Activated CD4-positive, alpha-beta memory T cell treated with anti-CD3 and anti-CD28 coated beads for 36 hours (primary cell): ENCODE data around the gene ARL2BP. TPM values are rescaled to one million over a fixed set of nuclear protein-coding genes. Genes with fewer than 3 reads are reported as not detected.

Experiments
- CTCF ChIA-PET: fragments of 350-600 bp; sonication (Branson Sonifier 250); formaldehyde crosslinking; loops from one replicate; lab custom pipeline; 2021; ENCODE audit warnings: antibody characterized with exemption, inconsistent platforms; lab: Charles Lee
- POLR2A ChIA-PET: fragments of 350-600 bp; sonication (Branson Sonifier 250); formaldehyde crosslinking; loops from one replicate; lab custom pipeline; 2021; ENCODE audit warnings: antibody characterized with exemption; lab: Charles Lee
- DNase-seq: peaks from one replicate; pipeline ENCODE4 v3.0.0-alpha.2; 2020
- H3K27ac Mint-ChIP-seq: one replicate; pipeline ENCODE4 v1.8.0; 2021; ENCODE audit warnings: mixed read lengths
- H3K27me3 Mint-ChIP-seq: one replicate; pipeline ENCODE4 v1.8.0; 2021; ENCODE audit warnings: mixed read lengths
- H3K36me3 Mint-ChIP-seq: one replicate; pipeline ENCODE4 v1.8.0; 2021; ENCODE audit warnings: mixed read lengths
- H3K4me1 Mint-ChIP-seq: one replicate; pipeline ENCODE4 v1.8.0; 2021; ENCODE audit warnings: low read depth, mixed read lengths
- H3K4me3 Mint-ChIP-seq: one replicate; pipeline ENCODE4 v1.8.0; 2021; ENCODE audit warnings: mild to moderate bottlenecking, mixed read lengths
- H3K9me3 Mint-ChIP-seq: one replicate; pipeline ENCODE4 v1.8.0; 2021; ENCODE audit warnings: mixed read lengths
- intact Hi-C: fragments of 100-400 bp; cut with micrococcal nuclease; formaldehyde crosslinking; loops from one replicate; pipeline ENCODE4 v1.15.1; 2023
- total RNA-seq, 2 experiments: library from RNA; stranded (reverse); gene quantifications; one replicate each; pipeline ENCODE4 v1.2.3, GENCODE V29; 2021

ARL2BP gene
- total RNA-seq, 2 experiments from 2014 or later: 16.4 to 16.9 TPM

DNA sequence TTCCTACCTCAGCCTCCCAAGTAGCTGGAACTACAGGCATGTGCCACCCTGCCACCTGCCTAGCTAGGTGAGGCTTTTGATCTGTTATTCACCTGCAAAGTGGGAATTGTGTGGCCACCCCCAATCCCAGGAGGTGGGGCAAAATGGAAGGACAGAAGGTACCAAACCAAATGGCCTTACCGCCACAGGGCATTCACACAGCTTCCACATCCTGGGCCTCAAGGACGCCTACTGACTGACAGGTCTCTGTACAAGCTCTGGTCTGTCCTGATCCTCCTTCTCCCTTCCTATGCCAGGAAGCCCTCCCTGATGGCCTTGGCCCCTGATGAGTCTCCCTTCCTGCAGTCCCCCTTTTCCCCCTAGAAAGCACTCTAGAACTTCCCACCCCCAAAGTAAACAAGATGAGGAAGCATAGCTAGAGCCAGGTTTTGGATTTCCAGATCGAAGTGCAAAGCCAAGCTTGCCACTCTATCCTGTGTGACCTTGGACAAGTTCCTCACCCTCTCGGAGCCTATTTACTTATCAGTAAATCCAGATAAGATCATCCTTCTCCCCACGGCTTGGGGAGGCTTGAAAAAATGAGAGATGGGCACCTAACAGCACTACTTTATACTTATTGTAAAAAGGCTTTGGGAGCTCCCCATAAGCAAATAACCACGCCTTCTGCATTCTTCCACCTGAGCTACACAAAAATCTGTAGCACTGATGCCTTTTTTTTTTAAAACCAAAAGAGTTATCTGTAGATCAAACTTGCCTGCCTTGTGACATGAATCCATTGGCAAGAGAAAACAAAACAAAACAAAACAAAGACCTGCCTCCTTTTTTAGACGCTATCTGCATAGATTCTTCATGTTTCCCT, 35.0 kb downstream of the ARL2BP start:
- DNase-seq: no peak
- Mint-ChIP-seq H3K36me3 (no peaks in the 10 kb centered on the region), H3K9me3 (no peaks in the 10 kb centered on the region), H3K4me3 (no peak overlapping the region), H3K27me3 (peaks cover 8% of the 10 kb centered on the region), H3K27ac (no peak overlapping the region), H3K4me1 (peaks cover 29% of the 10 kb centered on the region)
- ChIA-PET CTCF (interaction anchor here (0.9 to 1.1 kb wide), 2 partner anchors 20 to 137 kb away, joined by 3 to 4 read pairs; no protein-coding TSS in a partner anchor), POLR2A (interaction anchor here (0.7 kb wide), 1 partner anchor 50 kb away, joined by 4 read pairs; no protein-coding TSS in a partner anchor)
- intact Hi-C loops: loop anchor here (5.0 kb wide), 1 partner anchor 38 kb away; no protein-coding TSS in a partner anchor

- Mint-ChIP-seq H3K4me1 (peaks cover 27% of the 10 kb centered on the region), H3K27me3 (peaks cover 8% of the 10 kb centered on the region), H3K36me3 (no peaks in the 10 kb centered on the region), H3K4me3 (no peak overlapping the region), H3K9me3 (no peaks in the 10 kb centered on the region), H3K27ac (no peak overlapping the region)
- POLR2A ChIA-PET: no interaction called here
- CTCF ChIA-PET: no interaction called here
- intact Hi-C loops: no loop called here
- DNase-seq: no peak
These were observed 36.7 kb downstream of the ARL2BP start for GRCh38 chr16:57281791-57282190.

GRCh38 chr16:57282510-57283213, 37.6 kb downstream of the ARL2BP start:
- Mint-ChIP-seq H3K4me3 (no peak overlapping the region), H3K9me3 (no peaks in the 10 kb centered on the region), H3K27me3 (peaks cover 8% of the 10 kb centered on the region), H3K27ac (no peak overlapping the region), H3K4me1 (peaks cover 19% of the 10 kb centered on the region), H3K36me3 (no peaks in the 10 kb centered on the region)
- no peak for DNase-seq
- ChIA-PET POLR2A (no interaction called here), CTCF (no interaction called here)
- intact Hi-C loops: no loop called here

GRCh38 chr16:57283214-57283958, 38.3 kb downstream of the ARL2BP start:
- DNase-seq: no peak
- ChIA-PET POLR2A (no interaction called here), CTCF (no interaction called here)
- Mint-ChIP-seq H3K9me3 (no peaks in the 10 kb centered on the region), H3K27ac (no peak overlapping the region), H3K36me3 (no peaks in the 10 kb centered on the region), H3K4me1 (peaks cover 13% of the 10 kb centered on the region), H3K4me3 (peak overlapping the region; percentile 65), H3K27me3 (peaks cover 8% of the 10 kb centered on the region)
- intact Hi-C loops: no loop called here

GRCh38 chr16:57283959-57284208, 38.8 kb downstream of the ARL2BP start:
- peaks cover 8% of the 10 kb centered on the region for H3K27me3 Mint-ChIP-seq
- peaks cover 13% of the 10 kb centered on the region for H3K4me1 Mint-ChIP-seq
- no peak for DNase-seq
- H3K4me3 Mint-ChIP-seq: peak overlapping the region; percentile 65
- H3K9me3 Mint-ChIP-seq: no peaks in the 10 kb centered on the region
- no peaks in the 10 kb centered on the region for H3K36me3 Mint-ChIP-seq
- ChIA-PET CTCF (no interaction called here), POLR2A (no interaction called here)
- no peak overlapping the region for H3K27ac Mint-ChIP-seq
- intact Hi-C loops: no loop called here

DNA sequence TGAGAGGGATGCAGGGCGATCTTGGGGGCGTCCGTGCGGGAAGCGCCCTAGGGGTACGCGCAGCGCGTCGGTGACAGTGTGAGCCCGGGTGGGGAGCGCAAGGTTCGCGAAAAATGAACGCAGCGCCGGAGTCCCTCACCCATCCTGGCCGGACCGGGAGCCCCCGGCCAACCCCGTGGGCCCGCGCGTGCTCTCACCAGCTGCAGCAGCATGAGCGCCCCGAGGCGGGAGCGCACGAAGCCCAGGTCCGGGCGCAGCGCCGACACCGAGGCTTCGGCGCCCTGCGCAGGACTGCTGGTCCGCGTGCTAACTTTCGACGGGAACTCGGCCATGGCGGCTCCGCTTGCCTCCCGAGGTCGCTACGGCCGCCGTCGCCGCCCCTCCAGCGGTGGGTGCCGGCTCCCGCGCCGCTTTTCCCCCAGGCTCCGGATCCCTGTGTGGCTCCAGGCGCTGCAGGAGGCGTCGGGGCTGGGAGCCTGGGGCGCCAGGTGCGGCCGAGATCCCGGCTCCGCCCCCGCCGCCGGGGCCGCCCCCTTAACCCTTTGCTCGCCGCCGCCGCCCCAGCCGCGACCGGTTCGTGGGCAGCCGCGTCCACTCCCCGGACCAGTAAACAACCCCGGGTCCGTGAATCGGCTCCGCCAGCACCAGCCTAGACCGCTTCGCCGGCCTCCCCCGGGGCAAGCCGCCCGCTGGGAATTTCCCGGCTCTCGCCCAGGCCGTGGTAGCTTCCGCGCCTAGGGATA, 39.3 kb downstream of the ARL2BP start, which contains the start of gene PLLP:
Gene PLLP, minus strand, starts transcription at position 464 of the 743 bp plus-strand sequence. Its CDS starts 132 bp downstream, at position 332.
- intact Hi-C loops: no loop called here
- CTCF ChIA-PET: interaction anchor here (0.7 kb wide), 1 partner anchor 40 kb away, joined by 3 read pairs; no protein-coding TSS in a partner anchor
- Mint-ChIP-seq H3K9me3 (no peaks in the 10 kb centered on the region), H3K27ac (no peak within 1 kb of the TSS), H3K36me3 (no peaks in the 10 kb centered on the region), H3K27me3 (peaks cover 8% of the 10 kb centered on the region), H3K4me1 (peaks cover 15% of the 10 kb centered on the region), H3K4me3 (peak within 1 kb of the TSS; percentile 67)
- POLR2A ChIA-PET: no interaction called here
- peak; percentile 40 for DNase-seq

GRCh38 chr16:57284952-57285363, 39.9 kb downstream of the ARL2BP start:
- Mint-ChIP-seq H3K4me3 (peak overlapping the region; percentile 67), H3K36me3 (no peaks in the 10 kb centered on the region), H3K9me3 (no peaks in the 10 kb centered on the region), H3K27ac (no peak overlapping the region), H3K27me3 (peaks cover 8% of the 10 kb centered on the region), H3K4me1 (peaks cover 21% of the 10 kb centered on the region)
- no peak for DNase-seq
- intact Hi-C loops: no loop called here
- ChIA-PET POLR2A (no interaction called here), CTCF (interaction anchor here (0.7 kb wide), 1 partner anchor 41 kb away, joined by 3 read pairs; no protein-coding TSS in a partner anchor)

DNA sequence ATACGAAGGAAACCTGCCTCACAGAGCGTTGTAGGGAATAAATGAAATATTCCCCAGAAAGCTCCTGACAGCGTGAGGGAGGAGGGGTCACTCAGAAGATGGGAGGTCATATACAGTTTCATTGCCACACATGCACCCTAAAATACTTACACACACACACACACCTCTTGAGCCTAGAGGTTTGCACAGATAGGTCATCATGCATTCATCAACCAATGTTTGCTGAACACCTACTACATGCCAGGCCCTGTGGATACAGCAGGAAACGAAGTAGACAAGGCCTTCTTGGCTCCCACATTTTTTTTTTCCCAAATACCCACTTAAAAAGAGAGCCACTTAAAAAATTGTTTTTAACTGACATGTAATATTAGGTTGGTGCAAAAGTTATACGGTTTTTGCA, 40.3 kb downstream of the ARL2BP start:
- H3K27me3 Mint-ChIP-seq: peaks cover 8% of the 10 kb centered on the region
- peak overlapping the region; percentile 67 for H3K4me3 Mint-ChIP-seq
- no peak overlapping the region for H3K27ac Mint-ChIP-seq
- peaks cover 24% of the 10 kb centered on the region for H3K4me1 Mint-ChIP-seq
- no peaks in the 10 kb centered on the region for H3K9me3 Mint-ChIP-seq
- ChIA-PET CTCF (interaction anchor here (0.7 kb wide), 1 partner anchor 41 kb away, joined by 3 read pairs; no protein-coding TSS in a partner anchor), POLR2A (no interaction called here)
- DNase-seq: no peak
- no peaks in the 10 kb centered on the region for H3K36me3 Mint-ChIP-seq
- intact Hi-C loops: no loop called here

DNA sequence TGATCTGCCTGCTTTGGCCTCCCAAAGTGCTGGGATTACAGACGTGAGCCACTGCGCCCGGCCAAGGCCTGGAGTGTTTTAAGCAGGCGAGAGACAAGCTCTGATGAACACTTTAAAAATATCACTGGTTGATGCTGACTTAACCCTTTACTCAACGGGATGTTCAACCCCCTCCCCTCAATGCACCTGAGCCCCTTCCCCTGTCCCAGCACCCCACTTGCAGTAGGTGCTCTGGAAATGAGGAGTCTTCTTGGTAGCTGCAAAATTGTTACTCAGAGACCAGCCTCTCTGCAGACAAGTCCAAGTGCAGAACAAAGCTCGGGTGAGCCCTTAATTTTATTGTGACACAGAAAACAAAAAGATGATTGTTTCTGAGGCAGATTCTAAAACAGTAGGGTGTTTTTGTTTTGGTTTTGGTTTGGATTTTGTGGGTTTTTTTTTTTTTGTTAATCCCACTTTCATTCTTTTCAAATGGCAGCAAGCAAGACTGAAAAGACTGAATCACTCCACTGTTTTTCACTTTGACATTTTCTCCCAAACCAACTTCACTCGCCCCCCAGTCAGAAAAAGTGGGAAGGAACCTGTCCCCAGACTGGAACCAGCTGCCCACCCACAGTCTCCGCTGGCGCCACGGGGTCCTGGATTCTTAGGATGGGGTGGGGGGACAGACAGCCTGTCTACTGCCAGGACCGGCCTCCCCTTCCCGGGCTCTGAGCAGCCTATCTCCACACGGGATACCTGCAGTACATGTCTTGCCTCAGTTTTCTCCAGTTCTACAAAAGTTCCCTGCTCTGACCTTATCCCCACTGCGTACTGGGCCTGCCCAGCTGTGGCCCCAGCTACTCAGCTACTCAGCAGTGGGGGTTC, 44.6 kb downstream of the ARL2BP start:
- Mint-ChIP-seq H3K27me3 (peaks cover 2% of the 10 kb centered on the region), H3K4me1 (peaks cover 19% of the 10 kb centered on the region), H3K27ac (no peak overlapping the region), H3K4me3 (no peak overlapping the region), H3K36me3 (no peaks in the 10 kb centered on the region), H3K9me3 (no peaks in the 10 kb centered on the region)
- CTCF ChIA-PET: interaction anchor here (1.1 to 2.8 kb wide), 3 partner anchors 10 to 353 kb away, joined by 3 to 19 read pairs (median 4); partner anchors contain the start of gene ARL2BP
- DNase-seq: no peak
- intact Hi-C loops: loop anchor here (1.0 kb wide), 1 partner anchor 11 kb away; no protein-coding TSS in a partner anchor
- POLR2A ChIA-PET: no interaction called here

DNA sequence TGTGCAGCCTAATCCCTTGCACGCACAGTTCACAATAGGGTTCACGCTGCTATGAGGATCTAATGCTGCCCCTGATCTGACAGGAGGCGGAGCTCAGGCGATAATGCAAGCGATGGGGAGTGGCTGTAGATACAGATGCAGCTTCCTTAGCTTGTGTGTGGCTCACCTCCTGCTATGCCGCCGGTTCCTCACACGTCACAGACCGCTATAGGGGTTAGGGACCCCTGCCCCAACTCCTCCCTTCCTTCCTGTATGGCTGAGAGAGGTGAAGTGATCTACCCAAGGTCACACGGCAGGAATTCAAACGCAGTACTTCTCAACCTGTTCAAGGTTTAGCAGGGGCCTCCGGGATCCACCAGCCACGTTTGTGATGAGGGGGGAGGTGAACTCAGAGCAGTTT, 52.8 kb downstream of the ARL2BP start:
- peak; percentile 52 for DNase-seq
- POLR2A ChIA-PET: no interaction called here
- H3K9me3 Mint-ChIP-seq: no peaks in the 10 kb centered on the region
- H3K4me3 Mint-ChIP-seq: peak overlapping the region; percentile 49
- no peaks in the 10 kb centered on the region for H3K27me3 Mint-ChIP-seq
- CTCF ChIA-PET: interaction anchor here (0.6 to 1.6 kb wide), 2 partner anchors 112 to 120 kb away, joined by 3 to 5 read pairs; partner anchors contain the start of genes PSME3IP1 and RSPRY1
- H3K27ac Mint-ChIP-seq: no peak overlapping the region
- intact Hi-C loops: loop anchor here (5.0 kb wide), 1 partner anchor 216 kb away; no protein-coding TSS in a partner anchor
- H3K4me1 Mint-ChIP-seq: peaks cover 6% of the 10 kb centered on the region
- no peaks in the 10 kb centered on the region for H3K36me3 Mint-ChIP-seq
